ENCODE data around the gene NR1H2.

NR1H2 gene

DNA sequence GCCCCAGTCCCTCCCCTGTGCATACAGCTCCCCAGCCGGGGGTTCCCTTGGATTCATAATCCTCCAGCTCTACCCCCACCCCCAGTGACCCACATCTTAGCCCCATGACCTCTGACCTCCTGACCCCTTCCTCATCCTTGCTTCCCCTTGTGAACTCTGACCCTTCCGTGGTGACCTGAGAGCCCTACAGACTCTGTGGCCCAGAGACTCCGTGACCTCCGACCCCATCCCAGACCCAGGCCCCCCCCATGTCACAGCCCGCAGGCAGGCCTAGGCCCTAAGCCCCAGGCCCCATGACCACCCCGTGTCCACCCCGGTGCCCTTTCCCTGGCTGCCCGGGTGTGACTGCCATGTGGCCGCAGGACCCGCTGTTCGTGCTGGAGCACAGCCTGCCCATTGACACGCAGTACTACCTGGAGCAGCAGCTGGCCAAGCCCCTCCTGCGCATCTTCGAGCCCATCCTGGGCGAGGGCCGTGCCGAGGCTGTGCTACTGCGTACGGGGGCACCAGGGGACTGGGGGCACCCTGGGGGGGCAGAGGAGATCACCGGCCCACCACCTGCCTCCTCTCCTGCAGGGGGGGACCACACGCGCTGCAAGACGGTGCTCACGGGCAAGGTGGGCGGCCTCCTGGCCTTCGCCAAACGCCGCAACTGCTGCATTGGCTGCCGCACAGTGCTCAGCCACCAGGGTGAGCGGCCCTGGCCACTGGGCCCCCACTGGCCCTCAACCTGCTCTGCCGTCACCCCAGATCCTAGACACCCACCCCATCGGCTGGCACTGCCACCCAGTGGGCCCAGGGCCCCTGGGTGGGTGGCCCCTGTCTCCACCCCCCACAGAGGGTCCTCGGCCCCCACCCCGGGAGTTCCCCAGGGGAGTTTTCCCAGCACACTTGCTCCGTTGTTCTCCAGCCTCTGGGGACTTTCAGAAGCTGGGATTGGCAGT lies 40.0 kb downstream of the NR1H2 start:
- no peak for DNase-seq (ENCODE audit: extremely low read depth, insufficient read length)
- TF ChIP-seq, protein P1, sequence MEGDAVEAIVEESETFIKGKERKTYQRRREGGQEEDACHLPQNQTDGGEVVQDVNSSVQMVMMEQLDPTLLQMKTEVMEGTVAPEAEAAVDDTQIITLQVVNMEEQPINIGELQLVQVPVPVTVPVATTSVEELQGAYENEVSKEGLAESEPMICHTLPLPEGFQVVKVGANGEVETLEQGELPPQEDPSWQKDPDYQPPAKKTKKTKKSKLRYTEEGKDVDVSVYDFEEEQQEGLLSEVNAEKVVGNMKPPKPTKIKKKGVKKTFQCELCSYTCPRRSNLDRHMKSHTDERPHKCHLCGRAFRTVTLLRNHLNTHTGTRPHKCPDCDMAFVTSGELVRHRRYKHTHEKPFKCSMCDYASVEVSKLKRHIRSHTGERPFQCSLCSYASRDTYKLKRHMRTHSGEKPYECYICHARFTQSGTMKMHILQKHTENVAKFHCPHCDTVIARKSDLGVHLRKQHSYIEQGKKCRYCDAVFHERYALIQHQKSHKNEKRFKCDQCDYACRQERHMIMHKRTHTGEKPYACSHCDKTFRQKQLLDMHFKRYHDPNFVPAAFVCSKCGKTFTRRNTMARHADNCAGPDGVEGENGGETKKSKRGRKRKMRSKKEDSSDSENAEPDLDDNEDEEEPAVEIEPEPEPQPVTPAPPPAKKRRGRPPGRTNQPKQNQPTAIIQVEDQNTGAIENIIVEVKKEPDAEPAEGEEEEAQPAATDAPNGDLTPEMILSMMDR (IDR thresholded peaks at IDR 0.05; ENCODE audit: insufficient read depth, low read length, poor library complexity, severe bottlenecking): no peak
- no peaks in the 10 kb centered on the region; the same call in 1 of the 2 replicates for H3K36me3 ChIP-seq (ENCODE audit: control insufficient read depth, insufficient read depth, low read length)
- H3K27me3 ChIP-seq (replicated peaks; ENCODE audit: control insufficient read depth, insufficient read depth, low read length): no peaks in the 10 kb centered on the region
- no peak overlapping the region for H3K4me3 ChIP-seq (replicated peaks; ENCODE audit: low read depth, low read length)

DNA sequence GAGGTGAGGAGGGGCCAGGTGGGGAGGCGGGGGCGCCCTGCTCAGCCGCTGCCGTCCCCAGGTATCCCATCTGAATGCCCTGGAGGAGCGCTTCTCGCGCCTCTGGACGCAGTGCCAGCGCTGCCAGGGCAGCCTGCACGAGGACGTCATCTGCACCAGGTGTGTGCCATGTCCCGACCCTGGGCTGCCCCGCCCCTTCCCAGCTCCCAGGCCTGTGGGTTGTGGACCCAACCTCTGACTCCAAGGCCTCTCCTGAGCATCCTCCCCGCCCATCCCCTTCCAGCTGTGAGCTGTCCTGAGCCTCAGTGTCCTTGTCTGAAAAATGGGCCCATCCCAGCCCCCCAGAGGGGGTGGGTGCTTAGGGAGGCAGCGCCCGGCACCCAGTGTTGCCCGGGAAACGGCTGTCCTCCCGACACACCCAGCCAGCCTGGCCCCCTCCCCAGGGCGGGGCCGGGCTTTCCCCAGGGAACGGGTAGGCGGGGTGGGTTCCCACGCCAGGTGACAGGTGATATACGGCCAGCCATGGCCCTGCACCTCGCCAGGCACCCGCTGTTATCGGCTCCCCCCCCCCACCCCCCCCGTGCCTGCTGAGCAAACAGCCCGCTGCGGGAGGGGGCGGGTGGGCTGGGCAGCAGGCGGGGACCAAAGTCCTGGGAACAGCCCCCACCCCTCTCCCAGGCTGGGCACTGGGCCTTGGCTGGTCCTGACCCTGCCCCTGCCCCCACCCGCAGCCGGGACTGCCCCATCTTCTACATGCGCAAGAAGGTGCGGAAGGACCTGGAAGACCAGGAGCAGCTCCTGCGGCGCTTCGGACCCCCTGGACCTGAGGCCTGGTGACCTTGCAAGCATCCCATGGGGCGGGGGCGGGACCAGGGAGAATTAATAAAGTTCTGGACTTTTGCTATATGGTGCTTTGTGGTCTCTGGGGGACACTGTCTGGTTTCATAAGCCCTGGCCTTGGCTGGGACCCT lies 41.1 kb downstream of the NR1H2 start:
- peak overlapping the region; percentile 27 for H3K4me3 ChIP-seq (replicated peaks; ENCODE audit: low read depth, low read length)
- peak; percentile 64 for DNase-seq (ENCODE audit: extremely low read depth, insufficient read length)
- peaks cover 2% of the 10 kb centered on the region for H3K36me3 ChIP-seq (ENCODE audit: control insufficient read depth, insufficient read depth, low read length)
- H3K27me3 ChIP-seq (replicated peaks; ENCODE audit: control insufficient read depth, insufficient read depth, low read length): no peaks in the 10 kb centered on the region
- TF ChIP-seq, protein P1 (IDR thresholded peaks at IDR 0.05; ENCODE audit: insufficient read depth, low read length, poor library complexity, severe bottlenecking): no peak

DNA sequence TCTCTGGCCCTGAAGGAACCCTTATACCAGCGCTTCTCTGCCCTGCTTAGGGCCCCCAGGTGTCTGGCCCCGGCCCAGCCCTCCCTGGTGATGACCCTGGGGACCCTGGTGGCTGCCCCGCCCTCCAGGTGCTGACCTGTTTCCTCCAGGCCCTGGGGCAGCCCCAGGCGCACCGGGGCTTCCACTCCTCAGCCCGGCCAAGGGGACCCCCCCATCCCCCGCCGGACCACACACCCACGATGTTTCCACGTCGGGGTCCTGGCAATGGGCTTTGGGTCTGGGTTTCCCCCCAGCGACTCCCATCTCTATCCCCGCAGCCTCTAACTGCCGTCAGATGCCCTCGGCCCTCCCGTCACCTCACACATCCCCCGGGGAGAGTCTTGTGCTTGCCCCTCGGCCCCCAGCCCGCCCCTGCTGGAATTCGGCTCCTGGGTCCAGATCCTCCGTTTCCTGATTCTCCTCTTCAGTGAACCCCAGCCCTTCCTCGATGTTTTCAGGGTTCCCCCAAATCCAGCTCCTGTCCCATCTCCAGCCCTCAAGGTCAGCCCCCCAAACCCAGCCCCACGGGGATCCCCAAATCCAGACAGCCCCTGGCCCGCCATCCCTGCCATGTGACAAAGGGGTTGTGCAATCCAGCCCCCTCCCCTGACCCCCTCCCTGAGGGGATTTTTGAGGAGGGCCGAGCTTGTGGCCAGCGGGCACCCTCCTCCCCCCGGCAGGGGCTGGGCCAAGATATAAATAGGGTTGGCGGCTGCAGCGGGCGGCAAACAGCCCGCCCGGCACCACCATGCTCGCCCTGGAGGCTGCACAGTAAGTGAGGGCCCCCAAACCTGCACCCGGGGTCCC lies 42.1 kb downstream of the NR1H2 start, which contains the start of gene SPIB:
Gene SPIB (plus strand): TSS at position 763 of the 846 bp plus-strand sequence. CDS start 25 bp downstream, at position 788.
- DNase-seq (ENCODE audit: extremely low read depth, insufficient read length): peak; percentile 81
- Histone ChIP-seq H3K27me3 (replicated peaks; ENCODE audit: control insufficient read depth, insufficient read depth, low read length) (no peaks in the 10 kb centered on the region), H3K4me3 (replicated peaks; ENCODE audit: low read depth, low read length) (peak within 1 kb of the TSS; percentile 71), H3K36me3 (ENCODE audit: control insufficient read depth, insufficient read depth, low read length) (peaks cover 5% of the 10 kb centered on the region)
- TF ChIP-seq, protein P1 (IDR thresholded peaks at IDR 0.05; ENCODE audit: insufficient read depth, low read length, poor library complexity, severe bottlenecking): no peak

DNA sequence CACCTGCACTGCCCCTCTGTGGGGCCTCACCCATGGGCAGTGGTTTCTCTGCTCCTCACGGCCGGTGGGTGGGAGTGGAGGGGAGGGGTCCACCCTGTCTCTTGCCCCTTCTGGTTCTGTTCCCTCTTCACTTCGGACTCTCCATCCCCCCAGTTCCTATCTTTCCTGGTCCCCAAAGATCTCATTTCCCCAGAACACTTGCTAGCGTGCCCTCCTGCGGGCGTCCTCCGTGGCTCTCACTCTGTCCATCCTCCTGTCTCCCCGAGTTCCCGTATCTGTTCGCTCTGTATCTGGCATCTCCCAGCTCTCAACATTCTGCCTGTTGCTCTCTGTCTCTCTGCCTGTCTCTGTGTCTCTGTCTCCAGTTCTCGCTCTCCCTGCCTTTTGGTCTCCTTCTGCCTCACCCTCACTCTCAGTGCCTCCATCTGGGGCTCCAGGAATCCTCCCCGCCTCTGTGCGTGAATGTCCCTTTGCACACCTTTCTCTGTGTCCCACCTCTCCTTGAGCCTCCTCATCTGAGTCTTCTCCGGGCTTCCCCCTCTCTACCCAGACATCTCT lies 42.8 kb downstream of the NR1H2 start:
- H3K27me3 ChIP-seq (replicated peaks; ENCODE audit: control insufficient read depth, insufficient read depth, low read length): no peaks in the 10 kb centered on the region
- peaks cover 6% of the 10 kb centered on the region for H3K36me3 ChIP-seq (ENCODE audit: control insufficient read depth, insufficient read depth, low read length)
- TF ChIP-seq, protein P1 (IDR thresholded peaks at IDR 0.05; ENCODE audit: insufficient read depth, low read length, poor library complexity, severe bottlenecking): no peak
- no peak for DNase-seq (ENCODE audit: extremely low read depth, insufficient read length)
- peak overlapping the region; percentile 71 for H3K4me3 ChIP-seq (replicated peaks; ENCODE audit: low read depth, low read length)

Data from GM06990 (cell line).